HG03432 (cell line): Measurements from ENCODE around the gene RGS6.

Experiments used
- ATAC-seq: cut with Tn5 transposase; IDR thresholded peaks from one replicate; pipeline ENCODE4 v1.9.1; 2021; ENCODE audit warnings: mild to moderate bottlenecking, moderate library complexity; ENCODE audit not compliant: unreplicated experiment

RGS6 gene

DNA sequence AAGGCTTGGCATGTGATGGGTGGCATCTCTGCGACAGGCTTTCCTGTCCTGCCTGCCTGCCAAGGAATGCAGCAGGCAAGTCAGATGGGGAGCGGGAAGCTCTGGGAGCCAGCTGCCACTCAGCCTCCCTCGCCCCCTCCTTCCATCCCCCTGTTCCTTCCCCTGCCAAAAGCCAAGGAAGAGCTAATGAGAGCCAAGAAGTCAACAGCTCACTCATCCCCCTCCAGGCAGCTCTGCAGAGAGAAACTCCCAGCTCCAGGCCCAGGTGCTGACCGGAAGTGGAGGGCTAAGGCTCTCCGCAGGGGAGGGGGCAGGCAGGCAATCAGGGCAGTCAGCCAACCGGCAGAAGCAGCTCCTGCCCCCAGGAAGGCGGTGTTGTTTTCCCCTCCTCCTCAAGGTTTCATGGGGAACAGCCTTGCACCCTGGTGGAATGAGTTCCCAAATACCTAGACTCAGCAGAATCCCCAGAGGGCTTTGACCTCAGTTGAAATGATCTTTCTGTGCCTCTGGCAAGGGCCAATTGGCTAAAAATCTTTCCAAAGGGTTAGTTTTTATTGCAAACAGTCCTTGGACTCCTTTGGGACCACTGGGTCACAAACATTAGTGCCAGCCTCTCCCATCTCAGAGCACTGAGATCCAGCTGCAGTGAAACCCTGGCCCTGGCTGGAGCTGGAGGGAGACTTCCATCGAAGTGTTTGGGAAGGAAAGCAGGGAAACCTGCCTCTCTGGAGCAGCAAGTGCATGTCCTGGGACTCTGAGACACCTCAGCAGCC is 612.6 kb downstream of the RGS6 start:
- ATAC-seq, result no peak

DNA sequence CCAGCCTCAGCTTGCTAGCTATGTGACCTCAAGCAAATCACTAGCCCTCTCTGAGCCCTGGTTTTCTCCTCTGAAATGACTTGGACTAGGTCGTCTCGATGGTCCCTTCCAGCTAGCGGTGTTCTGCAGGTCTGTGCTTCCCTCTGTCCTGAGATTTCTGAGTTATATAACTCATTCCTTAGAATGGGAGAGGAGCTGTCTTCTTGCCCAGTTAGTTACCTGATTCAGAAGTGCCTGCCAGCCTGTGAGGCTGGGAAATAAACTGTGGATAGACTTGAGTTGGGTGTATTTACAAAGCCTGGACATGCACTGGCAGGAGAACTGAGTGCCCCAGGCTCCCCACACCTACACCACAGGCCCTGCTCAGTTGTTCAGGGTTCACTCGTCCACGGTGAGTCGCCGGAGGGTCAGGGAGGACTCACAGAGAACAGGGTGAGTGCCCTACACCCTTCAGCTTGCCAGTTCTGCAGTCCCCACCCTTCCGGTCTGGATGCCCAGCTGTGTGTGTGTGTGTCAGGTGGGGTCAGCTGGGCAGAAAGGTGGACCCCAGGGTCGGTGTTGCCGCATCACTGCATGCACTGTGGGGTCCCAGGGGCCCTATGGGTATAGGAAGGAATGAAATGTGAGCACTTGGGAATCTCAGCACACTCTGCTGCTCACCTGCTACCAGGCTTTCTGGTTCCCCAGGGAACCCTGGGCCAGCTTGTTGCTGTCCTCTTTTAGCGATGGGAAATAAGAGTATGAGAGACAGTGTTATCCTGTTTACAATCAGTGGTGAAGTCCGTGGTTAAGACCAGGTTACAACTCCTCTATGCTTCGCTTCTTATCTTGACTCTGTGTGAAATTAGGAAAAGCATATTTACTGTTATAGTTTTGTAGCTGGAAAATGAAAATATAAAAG is 613.4 kb downstream of the RGS6 start:
- no peak for ATAC-seq

DNA sequence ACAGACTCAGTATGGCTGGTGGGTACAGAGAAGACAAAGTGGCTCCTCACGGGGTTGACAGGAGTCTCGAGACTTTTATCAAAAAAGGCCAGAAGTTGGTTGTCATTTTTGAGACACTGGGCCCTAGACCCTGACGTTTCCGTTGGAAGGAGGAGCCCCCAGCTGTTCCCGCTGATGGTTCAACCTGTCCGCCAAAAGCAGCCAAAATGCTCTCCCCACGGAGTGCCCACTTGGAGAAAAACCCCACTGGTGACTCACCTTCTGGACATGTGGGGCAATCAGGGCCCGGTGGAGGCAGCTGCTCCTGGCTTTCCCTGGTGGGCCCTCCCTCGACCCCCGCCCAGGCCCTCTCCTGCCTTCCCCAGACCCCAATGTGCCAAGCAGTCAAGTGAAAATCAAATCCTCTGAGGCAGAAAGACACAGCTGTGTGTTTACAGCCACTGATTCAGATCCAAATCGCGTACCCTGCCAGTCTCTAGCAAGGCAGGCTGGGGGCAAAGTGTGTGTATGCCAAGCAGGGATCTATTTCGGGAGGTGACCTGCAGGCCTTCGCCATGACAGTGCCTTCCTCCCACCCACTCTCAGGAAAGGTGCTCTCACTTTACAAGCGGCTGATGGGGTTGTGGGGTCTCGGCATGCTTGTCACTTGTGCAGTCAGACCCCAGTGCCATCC is 614.3 kb downstream of the RGS6 start:
- no peak for ATAC-seq

DNA sequence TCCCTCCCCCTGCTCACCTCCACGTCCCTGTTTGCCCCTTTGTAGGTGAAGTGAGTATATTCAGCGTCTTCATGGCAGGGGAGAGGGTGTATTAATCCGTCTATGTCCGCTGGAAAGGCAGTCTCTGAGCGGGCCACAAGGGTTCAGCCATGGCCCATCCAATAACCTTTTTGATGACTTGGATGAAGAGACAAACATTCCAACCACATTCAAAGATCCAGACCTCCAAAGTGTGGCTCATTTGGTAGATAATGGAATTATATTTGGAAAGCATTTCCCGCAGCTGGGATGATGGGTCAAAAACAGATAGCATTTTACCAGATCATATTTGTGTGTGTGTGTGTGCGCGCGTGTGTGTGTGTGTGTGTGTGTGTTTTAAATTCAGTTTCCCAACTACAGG is 615.8 kb downstream of the RGS6 start:
- ATAC-seq, result no peak

- no peak for ATAC-seq
These were observed 616.8 kb downstream of the RGS6 start for GRCh38 chr14:72549026-72549425.

GRCh38 chr14:72549854-72550253 is 617.6 kb downstream of the RGS6 start:
- no peak for ATAC-seq

GRCh38 chr14:72550513-72550912 is 618.3 kb downstream of the RGS6 start:
- ATAC-seq, result no peak

GRCh38 chr14:72552236-72552635 is 620.0 kb downstream of the RGS6 start:
- no peak for ATAC-seq

GRCh38 chr14:72553161-72553560 is 620.9 kb downstream of the RGS6 start:
- ATAC-seq, result no peak

GRCh38 chr14:72553656-72554055 is 621.4 kb downstream of the RGS6 start:
- ATAC-seq, result no peak

GRCh38 chr14:72554401-72554800 is 622.2 kb downstream of the RGS6 start:
- ATAC-seq, result no peak

GRCh38 chr14:72554994-72555608 is 622.9 kb downstream of the RGS6 start:
- no peak for ATAC-seq

GRCh38 chr14:72555609-72556000 is 623.4 kb downstream of the RGS6 start:
- no peak for ATAC-seq

DNA sequence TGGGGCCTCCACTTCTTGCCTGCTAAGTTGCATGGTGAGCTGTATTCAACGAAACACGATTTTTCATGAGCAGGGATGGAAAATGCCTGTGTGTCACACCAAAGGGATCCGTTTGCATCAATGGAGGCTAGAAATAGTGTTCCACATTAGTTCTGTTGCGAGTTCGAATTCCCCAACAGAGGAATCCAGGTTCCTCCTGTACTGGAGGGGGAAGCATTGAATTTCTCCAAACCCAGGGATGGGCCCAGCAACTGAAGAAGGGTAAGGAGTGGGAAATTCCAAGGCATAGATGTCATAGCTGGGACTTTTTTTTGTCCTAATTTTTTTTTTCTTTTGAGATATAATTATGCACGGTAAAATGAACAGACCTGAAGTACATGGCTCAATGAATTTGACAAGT is 625.4 kb downstream of the RGS6 start:
- no peak for ATAC-seq

DNA sequence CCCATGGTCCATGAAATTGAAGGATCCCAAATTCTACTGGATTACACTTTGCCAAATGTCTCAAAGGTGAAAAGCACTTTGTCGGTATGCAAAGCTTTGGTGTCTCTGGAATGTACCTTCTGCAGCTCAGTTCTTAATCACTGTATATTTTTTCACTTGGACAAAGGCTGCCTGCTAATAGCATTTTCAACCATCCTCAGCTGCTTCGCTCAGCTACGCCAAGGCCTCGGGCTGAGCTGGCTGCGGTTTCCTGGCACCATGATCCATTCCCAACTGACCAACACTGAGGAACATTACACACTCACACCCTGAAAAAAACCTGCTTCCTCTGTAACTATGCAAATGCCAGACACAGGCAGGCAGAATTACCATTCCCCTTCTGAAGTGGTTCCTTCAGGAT is 626.5 kb downstream of the RGS6 start:
- ATAC-seq, result no peak

DNA sequence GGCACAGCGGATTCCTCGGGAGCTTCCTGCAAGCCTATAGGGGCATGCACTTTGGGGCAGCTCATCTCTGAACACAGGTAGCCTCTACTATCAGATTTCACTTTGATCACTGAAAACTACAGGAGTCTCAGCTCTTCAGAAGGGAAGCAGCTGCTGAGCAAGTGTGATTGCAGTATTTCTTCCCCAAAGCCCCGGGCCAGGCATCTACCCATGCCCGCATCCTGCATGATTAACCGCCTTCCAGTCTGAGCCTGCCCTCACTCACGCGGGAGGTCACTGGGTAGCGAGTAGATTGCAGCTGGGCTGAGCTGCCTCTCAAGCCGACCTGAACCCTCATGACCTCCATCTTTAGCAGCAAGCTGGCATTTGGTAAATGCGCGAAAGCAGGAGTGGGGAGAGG is 627.0 kb downstream of the RGS6 start:
- ATAC-seq, result no peak

- ATAC-seq, result no peak
These were observed 627.5 kb downstream of the RGS6 start for GRCh38 chr14:72559669-72560255.

- ATAC-seq, result no peak
These were observed 628.1 kb downstream of the RGS6 start for GRCh38 chr14:72560331-72560730.

DNA sequence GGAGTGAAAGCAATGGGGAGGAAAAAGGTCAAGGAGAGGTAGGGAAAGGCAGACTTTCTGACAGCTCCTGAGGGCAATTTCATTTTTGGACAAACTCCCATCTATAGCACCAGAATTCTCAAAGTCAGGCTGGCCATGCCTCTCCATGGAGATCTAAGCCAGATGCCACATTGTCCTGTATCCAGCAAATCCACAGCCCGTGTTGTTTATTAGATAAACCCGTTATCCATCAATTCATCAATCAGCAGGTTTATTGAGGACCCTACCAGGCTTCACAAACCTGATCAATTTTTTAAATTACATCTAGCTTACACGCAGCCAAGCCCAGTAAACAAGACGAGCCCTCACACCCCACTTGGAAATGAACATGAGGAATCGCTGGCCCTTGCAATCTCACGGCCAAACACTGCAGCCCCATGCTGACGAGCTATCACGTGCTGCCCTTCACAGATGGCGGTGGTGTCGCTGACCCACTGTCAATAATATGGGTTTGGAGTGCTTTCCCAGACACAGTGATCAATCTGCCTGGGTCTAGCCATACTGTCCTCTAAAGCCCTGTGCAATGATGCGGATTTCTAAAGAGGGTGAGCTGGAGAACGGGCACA is 628.8 kb downstream of the RGS6 start:
- no peak for ATAC-seq

GRCh38 chr14:72562300-72562699 is 630.1 kb downstream of the RGS6 start:
- ATAC-seq, result no peak
